Panc1 (cell line): Measurements from ENCODE around the gene SHC3.

ENCODE experiments used
- CTCF ChIP-seq: fragments of 450-650 bp; IDR thresholded peaks from 2 replicates; pipeline ENCODE4 v1.5.1; 2017; ENCODE audit warnings: mild to moderate bottlenecking
- POLR2AphosphoS5 ChIP-seq: IDR thresholded peaks from 2 replicates; pipeline ENCODE4 v1.6.1; 2012; ENCODE audit warnings: mild to moderate bottlenecking, low read depth, low read length, moderate library complexity
- REST ChIP-seq, 2 experiments: IDR thresholded peaks; 2 replicates each; pipeline ENCODE4 v1.6.1; 2011 to 2012; ENCODE audit warnings: low read depth in 2 of 2, control low read depth in 1 of 2, low read length in 1 of 2, mild to moderate bottlenecking in 1 of 2, moderate library complexity in 1 of 2; ENCODE audit not compliant: insufficient read depth in 1 of 2
- SIN3A ChIP-seq: IDR thresholded peaks from 2 replicates; pipeline ENCODE4 v1.6.1; 2012; ENCODE audit warnings: low read depth, mild to moderate bottlenecking, low read length, moderate library complexity, borderline replicate concordance; ENCODE audit not compliant: insufficient read depth
- TCF7L2 ChIP-seq: IDR thresholded peaks from 2 replicates; pipeline ENCODE4 v1.6.1; 2011; ENCODE audit warnings: mild to moderate bottlenecking, low read depth, low read length, inconsistent platforms

GRCh38 chr9:89095761-89096528 is 82.7 kb downstream of the SHC3 start:
- no peak for TF ChIP-seq CTCF
- no peak for TF ChIP-seq POLR2AphosphoS5
- TF ChIP-seq REST (IDR thresholded peaks at IDR 0.05; ENCODE audit: insufficient read depth in 1 of 2, low read depth in 2 of 2, low read length in 1 of 2): no peak
- TF ChIP-seq SIN3A: no peak
- TF ChIP-seq TCF7L2: no peak
